GM06990 (cell line): ENCODE measurements around the gene PRKG1.

Experiments used
- DNase-seq: peaks from one replicate; pipeline ENCODE4 v3.0.0-alpha.2; 2011; ENCODE audit not compliant: insufficient read length; ENCODE audit errors: extremely low read depth
- H3K27me3 ChIP-seq: replicated peaks from 2 replicates; pipeline ENCODE4 v1.6.0; 2011; ENCODE audit warnings: low read length; ENCODE audit not compliant: control insufficient read depth, insufficient read depth
- H3K36me3 ChIP-seq: 2 replicates; pipeline ENCODE4 v1.5.1; 2011; ENCODE audit warnings: low read length; ENCODE audit not compliant: control insufficient read depth, insufficient read depth
- H3K4me3 ChIP-seq: replicated peaks from 2 replicates; pipeline ENCODE4 v1.5.1; 2011; ENCODE audit warnings: low read depth, mild to moderate bottlenecking, control low read depth, low read length
- CTCF ChIP-seq: IDR thresholded peaks from 2 replicates; pipeline ENCODE4 v1.5.1; 2011; ENCODE audit warnings: low read length, control low read depth, mild to moderate bottlenecking, inconsistent platforms; ENCODE audit not compliant: insufficient read depth, poor library complexity, severe bottlenecking

PRKG1 gene

GRCh38 chr10:51708609-51709008, 634.3 kb downstream of the PRKG1 start:
- TF ChIP-seq CTCF, result no peak

GRCh38 chr10:51709324-51709972, 635.2 kb downstream of the PRKG1 start:
- no peak overlapping the region for H3K4me3 ChIP-seq
- TF ChIP-seq CTCF, result no peak
- no peak for DNase-seq
- H3K27me3 ChIP-seq, result no peaks in the 10 kb centered on the region
- no peaks in the 10 kb centered on the region for H3K36me3 ChIP-seq

More at GRCh38 chr10:51708609-51709008, 634.3 kb downstream of the PRKG1 start:
- no peaks in the 10 kb centered on the region for H3K27me3 ChIP-seq
- no peak overlapping the region for H3K4me3 ChIP-seq
- no peaks in the 10 kb centered on the region for H3K36me3 ChIP-seq
- DNase-seq, result no peak

- Histone ChIP-seq H3K36me3 (no peaks in the 10 kb centered on the region), H3K4me3 (no peak overlapping the region), H3K27me3 (no peaks in the 10 kb centered on the region)
- DNase-seq, result no peak
- no peak for TF ChIP-seq CTCF
Observed at GRCh38 chr10:51711519-51711891, 637.2 kb downstream of the PRKG1 start.

- TF ChIP-seq CTCF, result no peak
- H3K27me3 ChIP-seq, result no peaks in the 10 kb centered on the region
- DNase-seq, result no peak
Observed at GRCh38 chr10:51716981-51717380, 642.7 kb downstream of the PRKG1 start.

GRCh38 chr10:51718804-51719291, 644.6 kb downstream of the PRKG1 start:
- H3K27me3 ChIP-seq, result no peaks in the 10 kb centered on the region
- TF ChIP-seq CTCF, result no peak
- DNase-seq, result no peak

More at GRCh38 chr10:51716981-51717380, 642.7 kb downstream of the PRKG1 start:
- no peak overlapping the region for H3K4me3 ChIP-seq
- H3K36me3 ChIP-seq, result no peaks in the 10 kb centered on the region

GRCh38 chr10:51724038-51724437, 649.8 kb downstream of the PRKG1 start:
- no peaks in the 10 kb centered on the region for H3K27me3 ChIP-seq
- no peaks in the 10 kb centered on the region for H3K36me3 ChIP-seq
- no peak for TF ChIP-seq CTCF
- no peak for DNase-seq
- H3K4me3 ChIP-seq, result no peak overlapping the region

More at GRCh38 chr10:51718804-51719291, 644.6 kb downstream of the PRKG1 start:
- Histone ChIP-seq H3K36me3 (no peaks in the 10 kb centered on the region), H3K4me3 (no peak overlapping the region)
